ENCODE measurements around the gene NTM. TPM values are rescaled to one million over a fixed set of nuclear protein-coding genes. Genes with fewer than 3 reads are reported as not detected.

NTM gene
- total RNA-seq, 2 donors from 2014 or later, result not detected

GRCh38 chr11:131606811-131607335 lies 236.5 kb downstream of the NTM start:
- H3K9me3 ChIP-seq (ENCODE audit: control insufficient read depth, low read length, poor library complexity, severe bottlenecking), result no peaks in the 10 kb centered on the region
- Mint-ChIP-seq H3K4me3 (no peak overlapping the region), H3K27me3 (peaks cover 10% of the 10 kb centered on the region), H3K27ac (no peak overlapping the region), H3K4me1 (no peaks in the 10 kb centered on the region), H3K36me3 (ENCODE audit: low read depth) (no peaks in the 10 kb centered on the region)
- DNase-seq, result no peak
- no peak for ATAC-seq

GRCh38 chr11:131609337-131609736 lies 238.9 kb downstream of the NTM start:
- ATAC-seq (no peak), DNase-seq (no peak)
- no peak overlapping the region for H3K4me3 Mint-ChIP-seq

GRCh38 chr11:131609921-131610320 lies 239.5 kb downstream of the NTM start:
- no peak for ATAC-seq
- H3K4me3 Mint-ChIP-seq, result no peak overlapping the region
- peaks cover 10% of the 10 kb centered on the region for H3K27me3 Mint-ChIP-seq
- DNase-seq, result no peak
- H3K36me3 Mint-ChIP-seq (ENCODE audit: low read depth), result no peaks in the 10 kb centered on the region
- H3K4me1 Mint-ChIP-seq, result no peaks in the 10 kb centered on the region
- H3K27ac Mint-ChIP-seq, result no peak overlapping the region
- H3K9me3 ChIP-seq (ENCODE audit: control insufficient read depth, low read length, poor library complexity, severe bottlenecking), result no peaks in the 10 kb centered on the region

More at GRCh38 chr11:131609337-131609736, 238.9 kb downstream of the NTM start:
- Mint-ChIP-seq H3K36me3 (ENCODE audit: low read depth) (no peaks in the 10 kb centered on the region), H3K4me1 (no peaks in the 10 kb centered on the region), H3K27me3 (peaks cover 10% of the 10 kb centered on the region), H3K27ac (no peak overlapping the region)
- H3K9me3 ChIP-seq (ENCODE audit: control insufficient read depth, low read length, poor library complexity, severe bottlenecking), result no peaks in the 10 kb centered on the region

- DNase-seq (no peak), ATAC-seq (no peak)
- H3K27ac Mint-ChIP-seq, result no peak overlapping the region
- H3K4me1 Mint-ChIP-seq, result no peaks in the 10 kb centered on the region
- H3K4me3 Mint-ChIP-seq, result no peak overlapping the region
- H3K36me3 Mint-ChIP-seq (ENCODE audit: low read depth), result no peaks in the 10 kb centered on the region
- no peaks in the 10 kb centered on the region for H3K9me3 ChIP-seq (ENCODE audit: control insufficient read depth, low read length, poor library complexity, severe bottlenecking)
- H3K27me3 Mint-ChIP-seq, result peaks cover 10% of the 10 kb centered on the region
Measured at GRCh38 chr11:131611322-131611721, 240.9 kb downstream of the NTM start.

GRCh38 chr11:131612533-131612932 lies 242.1 kb downstream of the NTM start:
- no peak for DNase-seq
- Mint-ChIP-seq H3K27ac (no peak overlapping the region), H3K4me1 (no peaks in the 10 kb centered on the region), H3K36me3 (ENCODE audit: low read depth) (no peaks in the 10 kb centered on the region), H3K4me3 (no peak overlapping the region), H3K27me3 (peaks cover 16% of the 10 kb centered on the region)
- ATAC-seq, result no peak
- H3K9me3 ChIP-seq (ENCODE audit: control insufficient read depth, low read length, poor library complexity, severe bottlenecking), result no peaks in the 10 kb centered on the region

GRCh38 chr11:131614631-131615030 lies 244.2 kb downstream of the NTM start:
- no peak overlapping the region for H3K27ac Mint-ChIP-seq
- ATAC-seq (no peak), DNase-seq (no peak)
- no peaks in the 10 kb centered on the region for H3K4me1 Mint-ChIP-seq
- no peaks in the 10 kb centered on the region for H3K9me3 ChIP-seq (ENCODE audit: control insufficient read depth, low read length, poor library complexity, severe bottlenecking)
- no peaks in the 10 kb centered on the region for H3K36me3 Mint-ChIP-seq (ENCODE audit: low read depth)
- H3K4me3 Mint-ChIP-seq, result no peak overlapping the region
- peaks cover 16% of the 10 kb centered on the region for H3K27me3 Mint-ChIP-seq

- no peaks in the 10 kb centered on the region for H3K4me1 Mint-ChIP-seq
- no peak for DNase-seq
- no peak for ATAC-seq
- no peak overlapping the region for H3K27ac Mint-ChIP-seq
- H3K36me3 Mint-ChIP-seq (ENCODE audit: low read depth), result no peaks in the 10 kb centered on the region
- no peaks in the 10 kb centered on the region for H3K9me3 ChIP-seq (ENCODE audit: control insufficient read depth, low read length, poor library complexity, severe bottlenecking)
- no peak overlapping the region for H3K4me3 Mint-ChIP-seq
- peaks cover 15% of the 10 kb centered on the region for H3K27me3 Mint-ChIP-seq
Measured at GRCh38 chr11:131615611-131616010, 245.2 kb downstream of the NTM start.

- no peak overlapping the region for H3K4me3 Mint-ChIP-seq
- no peaks in the 10 kb centered on the region for H3K9me3 ChIP-seq (ENCODE audit: control insufficient read depth, low read length, poor library complexity, severe bottlenecking)
- peaks cover 7% of the 10 kb centered on the region for H3K27me3 Mint-ChIP-seq
- no peak overlapping the region for H3K27ac Mint-ChIP-seq
- ATAC-seq, result no peak
- DNase-seq, result no peak
- no peaks in the 10 kb centered on the region for H3K36me3 Mint-ChIP-seq (ENCODE audit: low read depth)
- H3K4me1 Mint-ChIP-seq, result no peaks in the 10 kb centered on the region
Measured at GRCh38 chr11:131616481-131617140, 246.2 kb downstream of the NTM start.

GRCh38 chr11:131618201-131618600 lies 247.8 kb downstream of the NTM start:
- DNase-seq (no peak), ATAC-seq (no peak)
- H3K27me3 Mint-ChIP-seq, result peaks cover 7% of the 10 kb centered on the region
- H3K4me3 Mint-ChIP-seq, result no peak overlapping the region
- no peak overlapping the region for H3K27ac Mint-ChIP-seq
- no peaks in the 10 kb centered on the region for H3K36me3 Mint-ChIP-seq (ENCODE audit: low read depth)
- no peaks in the 10 kb centered on the region for H3K9me3 ChIP-seq (ENCODE audit: control insufficient read depth, low read length, poor library complexity, severe bottlenecking)
- H3K4me1 Mint-ChIP-seq, result no peaks in the 10 kb centered on the region

GRCh38 chr11:131622193-131622592 lies 251.8 kb downstream of the NTM start:
- no peak for ATAC-seq
- H3K27ac Mint-ChIP-seq, result no peak overlapping the region

GRCh38 chr11:131624531-131624930 lies 254.1 kb downstream of the NTM start:
- no peak for DNase-seq
- H3K27me3 Mint-ChIP-seq, result peaks cover 8% of the 10 kb centered on the region
- H3K36me3 Mint-ChIP-seq (ENCODE audit: low read depth), result no peaks in the 10 kb centered on the region
- H3K9me3 ChIP-seq (ENCODE audit: control insufficient read depth, low read length, poor library complexity, severe bottlenecking), result peaks cover 2% of the 10 kb centered on the region
- H3K4me1 Mint-ChIP-seq, result no peaks in the 10 kb centered on the region
- no peak overlapping the region for H3K4me3 Mint-ChIP-seq
- no peak for ATAC-seq
- H3K27ac Mint-ChIP-seq, result no peak overlapping the region

More at GRCh38 chr11:131622193-131622592, 251.8 kb downstream of the NTM start:
- Mint-ChIP-seq H3K4me3 (no peak overlapping the region), H3K36me3 (ENCODE audit: low read depth) (no peaks in the 10 kb centered on the region), H3K4me1 (no peaks in the 10 kb centered on the region), H3K27me3 (peaks cover 10% of the 10 kb centered on the region)
- DNase-seq, result no peak
- peaks cover 2% of the 10 kb centered on the region for H3K9me3 ChIP-seq (ENCODE audit: control insufficient read depth, low read length, poor library complexity, severe bottlenecking)

- Mint-ChIP-seq H3K27ac (no peak overlapping the region), H3K4me3 (no peak overlapping the region), H3K36me3 (ENCODE audit: low read depth) (no peaks in the 10 kb centered on the region), H3K4me1 (no peaks in the 10 kb centered on the region), H3K27me3 (peaks cover 8% of the 10 kb centered on the region)
- ATAC-seq, result no peak
- peaks cover 2% of the 10 kb centered on the region for H3K9me3 ChIP-seq (ENCODE audit: control insufficient read depth, low read length, poor library complexity, severe bottlenecking)
- DNase-seq, result no peak
Measured at GRCh38 chr11:131626788-131627187, 256.4 kb downstream of the NTM start.

- Mint-ChIP-seq H3K36me3 (ENCODE audit: low read depth) (no peaks in the 10 kb centered on the region), H3K27ac (no peak overlapping the region), H3K27me3 (peaks cover 8% of the 10 kb centered on the region), H3K4me1 (no peaks in the 10 kb centered on the region), H3K4me3 (no peak overlapping the region)
- ATAC-seq (no peak), DNase-seq (no peak)
- peaks cover 2% of the 10 kb centered on the region for H3K9me3 ChIP-seq (ENCODE audit: control insufficient read depth, low read length, poor library complexity, severe bottlenecking)
Measured at GRCh38 chr11:131628739-131629138, 258.3 kb downstream of the NTM start.

- no peaks in the 10 kb centered on the region for H3K9me3 ChIP-seq (ENCODE audit: control insufficient read depth, low read length, poor library complexity, severe bottlenecking)
- Mint-ChIP-seq H3K4me1 (no peaks in the 10 kb centered on the region), H3K36me3 (ENCODE audit: low read depth) (no peaks in the 10 kb centered on the region), H3K4me3 (no peak overlapping the region), H3K27me3 (peaks cover 8% of the 10 kb centered on the region), H3K27ac (no peak overlapping the region)
- DNase-seq (no peak), ATAC-seq (no peak)
Measured at GRCh38 chr11:131629925-131630540, 259.6 kb downstream of the NTM start.

Data from T-helper 17 cell (primary cell).